Transverse colon (tissue), 3 donors: ENCODE results near the gene VSNL1.

Experiments used
- POLR2A ChIP-seq: fragments of 450-650 bp; IDR thresholded peaks from one replicate; pipeline ENCODE4 v1.6.1; 2016; ENCODE audit warnings: antibody characterized with exemption, mild to moderate bottlenecking, moderate library complexity
- POLR2AphosphoS5 ChIP-seq, 3 donors: sonication (generic); formaldehyde crosslinking; IDR thresholded peaks; one replicate each; pipeline ENCODE4 v1.6.1; 2016; ENCODE audit warnings: antibody characterized with exemption in 3 of 3

DNA sequence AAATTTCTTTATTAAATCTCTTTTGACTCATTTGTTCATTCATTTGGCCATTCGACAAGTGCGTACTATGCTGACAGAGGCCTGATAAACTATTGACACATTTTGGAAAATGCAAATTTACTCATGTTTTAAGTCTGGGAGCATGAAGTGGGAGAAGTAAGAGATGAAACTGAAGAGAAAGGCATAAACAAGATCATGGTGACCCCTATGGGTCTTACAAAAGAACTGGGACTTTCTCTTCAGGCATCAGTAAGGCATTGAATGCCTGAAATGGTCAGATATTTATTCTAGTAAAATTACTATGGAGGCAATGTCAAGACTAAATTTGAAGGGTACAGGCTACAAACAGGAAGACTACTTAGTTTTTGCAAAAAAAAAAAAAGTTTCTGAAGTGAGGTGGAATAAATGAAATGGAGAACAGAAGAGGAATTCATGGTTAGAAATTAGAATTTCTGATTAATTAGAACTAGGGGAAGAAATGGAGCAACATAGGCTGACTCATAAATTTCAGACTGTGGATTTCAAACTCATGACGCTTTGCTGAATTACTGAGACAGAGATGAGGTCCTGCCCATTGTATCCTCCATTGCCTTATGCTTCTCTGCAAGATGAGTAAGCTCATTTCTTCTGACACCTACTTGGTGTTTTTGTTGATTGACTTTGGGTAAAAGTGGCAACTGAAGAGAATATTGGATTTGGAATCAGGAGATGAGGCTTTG is 32.7 kb downstream of the VSNL1 start:
- no peak for TF ChIP-seq POLR2A
- no peak for TF ChIP-seq POLR2AphosphoS5 (IDR thresholded peaks at IDR 0.05)
